Measurements from ENCODE around the gene AMBRA1. TPM values are rescaled to one million over a fixed set of nuclear protein-coding genes. Genes with fewer than 3 reads are reported as not detected.

AMBRA1 gene
- total RNA-seq, 2 donors from 2014 or later = 35.2 to 42.2 TPM

GRCh38 chr11:46537537-46538295, 56.1 kb downstream of the AMBRA1 start:
- H3K27ac ChIP-seq = no peak overlapping the region
- H3K36me3 ChIP-seq = peaks cover 14% of the 10 kb centered on the region
- no peak for DNase-seq (ENCODE audit: low spot score)
- H3K4me3 ChIP-seq = no peak overlapping the region
- TF ChIP-seq CTCF (IDR thresholded peaks at IDR 0.05) = peak; percentile 69
- H3K9me3 ChIP-seq = no peaks in the 10 kb centered on the region
- peaks cover 0 to 7% of the 10 kb centered on the region in 2 donors for H3K4me1 ChIP-seq (ENCODE audit: control insufficient read depth in 1 of 2, low read depth in 2 of 2)
- no peaks in the 10 kb centered on the region for H3K27me3 ChIP-seq (replicated peaks; ENCODE audit: insufficient read depth)
- ATAC-seq (ENCODE audit: insufficient number of reproducible peaks, low FRiP score, low read depth) = no peak

- Histone ChIP-seq H3K27me3 (replicated peaks; ENCODE audit: insufficient read depth) (no peaks in the 10 kb centered on the region), H3K27ac (no peak overlapping the region), H3K9me3 (no peaks in the 10 kb centered on the region), H3K4me3 (no peak overlapping the region), H3K4me1 (ENCODE audit: control insufficient read depth in 1 of 2, low read depth in 2 of 2) (peaks cover 0 to 7% of the 10 kb centered on the region in 2 donors), H3K36me3 (peaks cover 8% of the 10 kb centered on the region)
- ATAC-seq (ENCODE audit: insufficient number of reproducible peaks, low FRiP score, low read depth) = no peak
- no peak for TF ChIP-seq CTCF (IDR thresholded peaks at IDR 0.05)
- DNase-seq (ENCODE audit: low spot score) = no peak
Observed at GRCh38 chr11:46537121-46537520, 56.7 kb downstream of the AMBRA1 start.

GRCh38 chr11:46535688-46536087, 58.1 kb downstream of the AMBRA1 start:
- Histone ChIP-seq H3K4me3 (no peak overlapping the region), H3K27me3 (replicated peaks; ENCODE audit: insufficient read depth) (no peaks in the 10 kb centered on the region), H3K4me1 (ENCODE audit: control insufficient read depth in 1 of 2, low read depth in 2 of 2) (peaks cover 0 to 7% of the 10 kb centered on the region in 2 donors), H3K27ac (no peak overlapping the region), H3K9me3 (no peaks in the 10 kb centered on the region), H3K36me3 (no peaks in the 10 kb centered on the region)
- no peak for TF ChIP-seq CTCF (IDR thresholded peaks at IDR 0.05)
- no peak for DNase-seq (ENCODE audit: low spot score)
- ATAC-seq (ENCODE audit: insufficient number of reproducible peaks, low FRiP score, low read depth) = no peak

GRCh38 chr11:46534711-46535110, 59.1 kb downstream of the AMBRA1 start:
- ATAC-seq (ENCODE audit: insufficient number of reproducible peaks, low FRiP score, low read depth) = no peak
- no peak overlapping the region for H3K27ac ChIP-seq
- no peaks in the 10 kb centered on the region for H3K27me3 ChIP-seq (replicated peaks; ENCODE audit: insufficient read depth)
- DNase-seq (ENCODE audit: low spot score) = no peak
- no peaks in the 10 kb centered on the region for H3K36me3 ChIP-seq
- no peaks in the 10 kb centered on the region for H3K9me3 ChIP-seq
- no peak for TF ChIP-seq CTCF (IDR thresholded peaks at IDR 0.05)
- no peak overlapping the region for H3K4me3 ChIP-seq
- peaks cover 0 to 7% of the 10 kb centered on the region in 2 donors for H3K4me1 ChIP-seq (ENCODE audit: control insufficient read depth in 1 of 2, low read depth in 2 of 2)

- Histone ChIP-seq H3K4me1 (ENCODE audit: control insufficient read depth in 1 of 2, low read depth in 2 of 2) (peaks cover 0 to 7% of the 10 kb centered on the region in 2 donors), H3K36me3 (no peaks in the 10 kb centered on the region), H3K27ac (no peak overlapping the region), H3K27me3 (replicated peaks; ENCODE audit: insufficient read depth) (no peaks in the 10 kb centered on the region), H3K4me3 (no peak overlapping the region), H3K9me3 (no peaks in the 10 kb centered on the region)
- ATAC-seq (ENCODE audit: insufficient number of reproducible peaks, low FRiP score, low read depth) (no peak), DNase-seq (ENCODE audit: low spot score) (no peak)
- no peak for TF ChIP-seq CTCF (IDR thresholded peaks at IDR 0.05)
Observed at GRCh38 chr11:46533396-46534100, 60.3 kb downstream of the AMBRA1 start.
